Thyroid gland (tissue), 4 donors: ENCODE results near the gene HS6ST1.

Experiments
- POLR2A ChIP-seq, 2 donors: fragments of 450-650 bp; IDR thresholded peaks; one replicate each; pipeline ENCODE4 v1.6.1; 2017; ENCODE audit warnings: antibody characterized with exemption in 2 of 2, mild to moderate bottlenecking in 2 of 2, moderate library complexity in 1 of 2
- TF ChIP-seq, protein P1 (sequence below), 6 experiments: fragments of 200-600 bp in 3 of 6; fragments of 450-650 bp in 3 of 6; sonication (generic) in 3 of 6; IDR thresholded peaks; one replicate each; pipeline ENCODE4 v1.5.1; 2016 to 2019; ENCODE audit warnings: antibody characterized with exemption in 6 of 6, mild to moderate bottlenecking in 2 of 6, inconsistent platforms in 1 of 6, moderate library complexity in 1 of 6

DNA sequence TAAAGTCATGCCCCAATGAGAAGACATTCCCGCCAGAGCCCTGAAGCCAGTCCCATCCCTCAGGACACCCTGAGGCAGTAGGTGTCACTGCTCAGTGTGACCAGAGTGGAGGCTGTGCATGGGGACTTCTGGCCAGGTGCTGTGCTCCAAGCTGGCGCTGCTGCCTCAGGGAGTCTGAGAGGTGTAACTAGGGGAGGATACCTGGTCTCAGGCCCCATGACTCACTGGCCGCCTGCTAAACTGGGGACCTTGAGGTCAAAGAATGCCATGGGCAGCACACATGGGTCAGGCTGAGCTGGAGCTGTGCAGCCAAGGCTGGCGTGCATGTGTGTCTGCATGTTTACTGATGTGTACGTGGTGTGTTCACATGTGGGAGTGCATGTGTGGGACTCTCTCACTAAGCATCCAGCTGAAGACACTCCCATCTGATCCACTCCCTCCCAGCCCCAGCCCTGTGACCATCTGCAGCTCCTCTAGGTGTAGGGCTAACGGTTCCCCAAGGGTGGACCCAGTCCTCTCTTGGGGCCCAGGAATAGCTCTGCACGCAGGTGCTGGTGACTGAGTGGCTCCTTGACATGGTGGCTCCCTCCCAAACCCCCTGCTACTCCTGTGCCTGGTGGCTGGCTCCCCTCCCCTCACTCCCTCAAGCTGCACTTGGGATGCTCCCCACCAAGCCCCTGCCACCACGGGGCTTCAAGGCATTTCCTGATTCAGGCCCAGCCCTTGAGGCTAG lies 16.5 kb downstream of the HS6ST1 start:
- TF ChIP-seq, protein P1, sequence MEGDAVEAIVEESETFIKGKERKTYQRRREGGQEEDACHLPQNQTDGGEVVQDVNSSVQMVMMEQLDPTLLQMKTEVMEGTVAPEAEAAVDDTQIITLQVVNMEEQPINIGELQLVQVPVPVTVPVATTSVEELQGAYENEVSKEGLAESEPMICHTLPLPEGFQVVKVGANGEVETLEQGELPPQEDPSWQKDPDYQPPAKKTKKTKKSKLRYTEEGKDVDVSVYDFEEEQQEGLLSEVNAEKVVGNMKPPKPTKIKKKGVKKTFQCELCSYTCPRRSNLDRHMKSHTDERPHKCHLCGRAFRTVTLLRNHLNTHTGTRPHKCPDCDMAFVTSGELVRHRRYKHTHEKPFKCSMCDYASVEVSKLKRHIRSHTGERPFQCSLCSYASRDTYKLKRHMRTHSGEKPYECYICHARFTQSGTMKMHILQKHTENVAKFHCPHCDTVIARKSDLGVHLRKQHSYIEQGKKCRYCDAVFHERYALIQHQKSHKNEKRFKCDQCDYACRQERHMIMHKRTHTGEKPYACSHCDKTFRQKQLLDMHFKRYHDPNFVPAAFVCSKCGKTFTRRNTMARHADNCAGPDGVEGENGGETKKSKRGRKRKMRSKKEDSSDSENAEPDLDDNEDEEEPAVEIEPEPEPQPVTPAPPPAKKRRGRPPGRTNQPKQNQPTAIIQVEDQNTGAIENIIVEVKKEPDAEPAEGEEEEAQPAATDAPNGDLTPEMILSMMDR (IDR thresholded peaks at IDR 0.05) = no peak
- TF ChIP-seq POLR2A (IDR thresholded peaks at IDR 0.05) = no peak
